Myocyte (in vitro differentiated cells): ENCODE measurements around the gene IGFLR1. TPM values are rescaled to one million over a fixed set of nuclear protein-coding genes. Genes with fewer than 3 reads are reported as not detected.

Source experiments
- DNase-seq: peaks from one replicate; pipeline ENCODE4 v3.0.0-alpha.2; 2012; ENCODE audit warnings: low read depth
- total RNA-seq: library from RNA; depleted of rRNA; stranded (reverse); fragments of >200 nt; gene quantifications from 2 replicates; pipeline ENCODE4 v1.2.3, GENCODE V29; 2014

Gene IGFLR1
- total RNA-seq, 1 donor from 2014 or later = 4.8 TPM

- no peak for DNase-seq
These were observed 13.5 kb upstream of the IGFLR1 start for GRCh38 chr19:35755550-35756376.

DNA sequence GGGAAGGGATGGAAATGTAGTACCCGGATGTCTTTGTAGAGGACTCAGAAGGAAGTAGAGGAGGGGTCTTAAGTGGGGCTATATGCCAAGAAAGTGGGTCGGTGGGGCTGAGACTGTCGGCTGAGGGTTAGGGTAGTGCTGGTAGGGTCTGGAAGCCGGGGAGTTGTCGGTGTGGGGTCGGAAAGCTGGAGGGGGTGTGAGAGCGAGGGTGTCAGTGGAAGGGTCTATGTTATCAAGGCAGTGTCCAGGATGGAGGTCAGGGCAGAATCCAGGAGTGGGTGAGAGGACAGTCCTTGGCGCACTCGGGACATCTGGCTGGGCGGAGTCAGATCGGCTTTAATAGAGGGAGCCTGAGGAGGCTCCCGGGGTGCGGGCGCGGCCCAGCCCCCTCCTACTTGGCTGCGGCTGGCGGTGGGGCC lies 12.9 kb upstream of the IGFLR1 start:
- no peak for DNase-seq

DNA sequence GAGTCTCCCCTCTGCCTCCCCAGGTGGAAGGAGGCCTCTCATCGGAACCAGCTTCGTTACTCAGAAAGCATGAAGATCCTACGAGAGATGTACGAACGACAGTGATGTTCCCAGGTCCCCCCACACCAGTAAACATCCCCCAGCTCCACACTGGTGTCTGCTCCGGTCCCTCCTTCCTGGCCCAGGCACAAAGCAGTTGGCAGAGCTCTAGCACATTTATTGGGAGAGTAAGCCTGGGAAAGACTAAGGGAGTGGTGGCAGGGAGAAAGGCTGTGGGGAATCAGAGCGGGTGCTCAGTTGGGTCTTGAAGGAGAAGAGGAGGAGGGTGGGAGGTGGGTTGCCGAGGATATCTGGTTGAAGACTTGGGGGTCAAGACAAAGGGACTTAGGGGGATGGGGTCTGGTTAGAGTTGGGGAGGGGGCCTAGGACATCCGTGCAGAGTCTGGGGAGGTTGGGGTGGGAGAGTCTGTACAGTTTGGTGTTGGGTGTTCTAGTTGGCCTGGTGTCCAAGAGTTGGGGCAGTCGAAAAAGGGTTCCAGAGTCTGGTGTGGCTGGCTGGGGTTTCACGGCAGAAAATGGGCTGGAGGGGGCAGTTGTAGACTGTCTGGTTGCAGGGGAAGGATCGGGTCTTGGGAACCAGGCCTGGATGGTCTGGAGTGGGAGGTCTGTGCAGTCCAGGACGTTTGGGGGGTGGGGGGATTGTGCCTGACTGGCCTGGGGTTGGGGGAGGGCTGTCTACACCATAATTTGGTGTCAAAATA lies 12.3 kb upstream of the IGFLR1 start:
- no peak for DNase-seq

GRCh38 chr19:35753634-35754369 lies 11.6 kb upstream of the IGFLR1 start:
- no peak for DNase-seq

- DNase-seq = no peak
These were observed 10.6 kb upstream of the IGFLR1 start for GRCh38 chr19:35752746-35753350.

DNA sequence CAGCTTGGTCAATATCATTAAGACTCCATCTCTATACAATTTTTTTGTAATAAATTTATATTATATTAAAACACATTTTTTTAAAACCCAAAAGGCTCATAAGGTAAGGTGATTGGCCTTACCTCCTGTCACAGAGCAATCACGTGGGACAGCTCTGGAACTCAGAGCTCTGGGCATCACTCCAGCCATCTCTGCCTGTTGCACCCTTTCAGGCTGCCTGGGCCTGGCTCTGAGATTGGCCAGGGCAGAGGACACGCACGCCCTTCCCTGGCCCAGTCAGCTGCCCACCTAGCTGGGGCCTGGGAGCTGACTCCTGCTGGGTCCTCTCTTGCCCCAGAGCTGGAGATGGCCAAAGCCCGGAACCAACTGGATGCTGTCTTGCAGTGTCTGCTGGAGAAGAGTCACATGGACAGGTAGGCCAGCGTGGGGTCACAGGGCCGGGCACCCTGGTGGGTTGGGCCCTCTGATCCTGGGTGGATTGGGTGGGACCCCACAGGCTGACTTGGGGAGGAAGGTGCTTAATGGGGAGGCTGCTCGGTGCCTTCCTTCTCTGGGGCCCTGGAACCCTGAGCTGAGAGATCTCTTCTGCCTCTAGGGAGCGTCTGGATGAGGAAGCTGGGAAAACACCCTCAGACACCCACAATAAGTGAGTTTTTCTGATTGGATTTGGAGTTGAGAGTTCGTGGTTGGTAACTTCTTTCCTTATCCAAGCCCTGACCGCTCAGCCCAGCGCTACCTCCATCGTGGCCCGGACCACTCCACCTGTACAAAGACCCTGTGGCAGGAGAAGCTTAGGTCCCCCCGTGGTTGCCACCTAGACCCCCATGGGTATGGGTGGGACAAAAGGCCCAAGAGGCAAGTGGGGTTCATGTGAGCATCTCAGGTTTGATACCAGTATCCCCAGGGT lies 9.8 kb upstream of the IGFLR1 start:
- no peak for DNase-seq

GRCh38 chr19:35750167-35750566 lies 7.9 kb upstream of the IGFLR1 start:
- DNase-seq = no peak

- peak; percentile 100 for DNase-seq
These were observed 6.1 kb upstream of the IGFLR1 start, which contains the start of gene LIN37 for GRCh38 chr19:35748106-35749020. TSS of gene LIN37 (plus strand) at chr19:35748576. CDS start at chr19:35748725, 149 bp downstream.

DNA sequence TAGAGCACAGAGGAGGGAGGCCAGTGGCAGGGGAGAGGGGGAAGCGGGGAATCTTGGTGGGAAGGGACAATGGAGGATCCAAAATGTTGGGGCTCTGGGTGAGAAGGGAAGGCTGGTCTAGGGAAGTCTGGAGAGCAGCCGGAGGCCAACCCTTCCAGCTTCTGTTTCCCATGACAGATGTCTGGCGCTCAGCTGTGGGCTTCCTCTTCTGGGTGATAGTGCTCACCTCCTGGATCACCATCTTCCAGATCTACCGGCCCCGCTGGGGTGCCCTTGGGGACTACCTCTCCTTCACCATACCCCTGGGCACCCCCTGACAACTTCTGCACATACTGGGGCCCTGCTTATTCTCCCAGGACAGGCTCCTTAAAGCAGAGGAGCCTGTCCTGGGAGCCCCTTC lies 4.3 kb upstream of the IGFLR1 start:
- DNase-seq = no peak

GRCh38 chr19:35746087-35746462 lies 3.8 kb upstream of the IGFLR1 start:
- no peak for DNase-seq

- peak; percentile 99 for DNase-seq
These were observed 3.3 kb upstream of the IGFLR1 start, which contains the start of the genes PSENEN and U2AF1L4 for GRCh38 chr19:35745328-35746086. TSS of gene PSENEN (plus strand) at chr19:35745651. CDS start at chr19:35745931, 280 bp downstream. TSS of gene U2AF1L4 (minus strand) at chr19:35745418. CDS start at chr19:35745391, 27 bp downstream.

- DNase-seq = peak; percentile 98
These were observed 2.4 kb upstream of the IGFLR1 start for GRCh38 chr19:35744430-35745327.

DNA sequence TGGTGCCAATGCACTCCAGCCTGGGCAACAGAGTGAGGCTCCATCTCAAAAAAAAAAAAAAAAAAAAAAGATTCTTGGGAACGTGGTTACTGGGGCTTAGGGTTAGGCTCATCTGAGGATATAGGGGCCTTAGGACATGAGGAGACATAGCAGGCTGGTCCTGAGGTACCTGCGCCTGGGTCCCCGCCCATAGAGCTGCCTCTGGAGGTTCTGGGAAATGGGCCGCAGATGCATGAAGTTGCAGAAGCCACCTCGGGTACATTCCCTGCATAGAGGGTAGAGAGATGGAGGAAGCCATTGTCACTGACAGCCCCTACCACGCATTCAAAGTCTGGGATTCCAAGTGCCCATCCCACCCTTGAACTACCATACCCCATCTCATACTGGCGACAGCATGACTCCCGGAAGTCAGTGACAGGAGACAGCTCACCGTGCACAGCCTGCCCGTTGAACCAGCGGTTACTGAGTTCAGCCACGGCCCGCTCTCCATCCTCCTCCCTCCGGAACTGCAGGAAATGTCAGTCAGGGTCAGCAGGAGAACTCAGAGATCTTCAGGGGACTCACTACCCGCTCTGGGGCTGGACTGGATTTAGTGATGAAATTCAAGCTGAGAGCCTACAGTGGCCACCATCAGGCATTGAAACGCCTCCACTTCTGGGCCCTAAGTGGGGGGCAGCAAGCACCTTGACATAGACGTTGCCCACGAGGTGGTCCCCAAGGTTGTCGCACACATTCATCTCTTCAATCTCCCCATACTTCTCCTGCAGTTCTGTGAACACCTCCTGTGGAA lies 1.6 kb upstream of the IGFLR1 start:
- no peak for DNase-seq

DNA sequence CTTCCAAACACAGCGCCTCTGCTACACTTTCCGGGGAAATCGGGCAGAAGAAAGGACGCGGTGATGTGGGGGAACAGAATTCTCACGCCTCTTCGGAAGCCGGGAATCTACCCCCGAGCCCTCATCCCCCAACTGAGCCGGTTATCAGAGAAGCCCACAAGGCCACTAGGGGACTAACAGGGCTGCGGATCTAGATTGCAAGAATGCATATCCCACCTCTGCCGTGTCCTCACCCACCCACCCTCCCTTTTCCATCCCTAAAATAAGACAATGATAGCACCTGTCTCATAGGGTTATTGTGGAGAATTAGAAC lies 1.1 kb downstream of the IGFLR1 start:
- DNase-seq = peak; percentile 34

DNA sequence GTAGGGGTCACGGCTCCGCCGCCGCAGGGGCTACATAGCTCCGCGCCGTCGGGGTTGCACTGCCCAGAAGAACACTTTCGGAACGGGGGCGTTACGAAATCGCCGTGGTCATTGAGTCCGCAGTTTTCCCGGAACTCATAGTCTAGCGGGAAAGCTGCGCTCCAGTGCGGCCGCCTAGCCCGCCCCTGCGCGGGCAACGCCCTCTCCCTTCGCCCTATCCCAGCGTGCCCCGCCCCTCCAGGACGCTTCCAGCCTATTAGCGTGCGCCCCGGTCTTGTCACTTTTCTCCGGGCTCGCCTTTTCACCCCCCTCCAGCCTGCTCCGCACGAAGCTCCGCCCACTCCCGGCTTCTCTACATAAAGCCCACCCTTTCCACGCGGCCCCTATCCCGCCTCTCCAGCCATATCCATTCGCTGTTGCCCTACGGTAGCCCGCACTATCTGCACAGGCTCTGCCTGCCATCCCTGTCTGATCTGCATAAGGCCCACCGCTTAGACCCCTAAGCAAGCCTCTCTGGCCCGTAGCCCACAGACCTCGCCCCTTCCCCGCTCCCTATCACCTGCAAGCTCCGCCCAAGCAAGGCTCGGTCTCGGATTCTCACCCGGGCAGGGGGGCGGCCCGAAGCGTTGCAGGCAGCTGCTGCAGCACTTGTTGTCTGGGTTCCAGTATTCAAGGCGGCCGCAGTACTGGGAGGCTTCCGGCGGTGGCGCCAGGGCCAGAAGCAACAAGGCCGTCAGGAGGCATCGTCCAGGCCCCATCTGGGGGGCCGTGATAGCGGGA lies 1.6 kb downstream of the IGFLR1 start:
- DNase-seq = peak; percentile 98

GRCh38 chr19:35740108-35740422 lies 2.2 kb downstream of the IGFLR1 start:
- DNase-seq = no peak
